GM12878 (cell line): ENCODE results near the gene RPL18. TPM values are rescaled to one million over a fixed set of nuclear protein-coding genes. Genes with fewer than 3 reads are reported as not detected.

Experiments used
- E4F1 ChIP-seq: fragments of 450-650 bp; IDR thresholded peaks from 2 replicates; pipeline ENCODE4 v1.6.1; 2018; ENCODE audit warnings: borderline replicate concordance, mild to moderate bottlenecking; ENCODE audit not compliant: partially characterized antibody
- EGR1 ChIP-seq, 2 experiments: IDR thresholded peaks; 1 replicate in 1 of 2; 2 replicates in 1 of 2; pipeline ENCODE4 v1.6.1; 2011 to 2012; ENCODE audit warnings: low read depth in 2 of 2, low read length in 2 of 2, borderline replicate concordance in 1 of 2, mild to moderate bottlenecking in 1 of 2, moderate library complexity in 1 of 2
- MLLT1 ChIP-seq: fragments of 450-650 bp; IDR thresholded peaks from 2 replicates; pipeline ENCODE4 v1.6.1; 2016; ENCODE audit warnings: mild to moderate bottlenecking
- MYC ChIP-seq: IDR thresholded peaks from 2 replicates; pipeline ENCODE4 v1.6.1; 2011; ENCODE audit warnings: mild to moderate bottlenecking, low read length, moderate library complexity, inconsistent platforms; ENCODE audit not compliant: insufficient read depth, insufficient replicate concordance, insufficient read length, severe bottlenecking
- NRF1 ChIP-seq: conservative IDR thresholded peaks from 2 replicates; pipeline ENCODE4 v1.6.1; 2011; ENCODE audit warnings: mild to moderate bottlenecking, low read depth, low read length, improper control_type of control experiment
- PKNOX1 ChIP-seq: fragments of 450-650 bp; IDR thresholded peaks from 2 replicates; pipeline ENCODE4 v1.6.1; 2016; ENCODE audit warnings: mild to moderate bottlenecking
- RELA ChIP-seq: fragments of 450-650 bp; IDR thresholded peaks from 2 replicates; pipeline ENCODE4 v1.8.0; 2014; ENCODE audit warnings: borderline replicate concordance; ENCODE audit not compliant: partially characterized antibody
- SPI1 ChIP-seq: IDR thresholded peaks from 2 replicates; pipeline ENCODE4 v1.6.1; 2011; ENCODE audit warnings: low read depth, mild to moderate bottlenecking, low read length, moderate library complexity, borderline replicate concordance; ENCODE audit not compliant: insufficient read depth
- SUPT20H ChIP-seq: IDR thresholded peaks from 2 replicates; pipeline ENCODE4 v1.6.1; 2011; ENCODE audit warnings: low read depth, mild to moderate bottlenecking, low read length, moderate library complexity, borderline replicate concordance; ENCODE audit not compliant: control insufficient read depth
- TAF1 ChIP-seq: IDR thresholded peaks from 2 replicates; pipeline ENCODE4 v1.6.1; 2011; ENCODE audit warnings: mild to moderate bottlenecking, low read depth, low read length, borderline replicate concordance
- TBL1XR1 ChIP-seq: IDR thresholded peaks from 2 replicates; pipeline ENCODE4 v1.6.1; 2012; ENCODE audit warnings: low read depth, low read length, improper control_type of control experiment
- TCF3 ChIP-seq: IDR thresholded peaks from 2 replicates; pipeline ENCODE4 v1.6.1; 2012; ENCODE audit warnings: low read depth, mild to moderate bottlenecking, low read length, borderline replicate concordance; ENCODE audit not compliant: insufficient read depth
- ZBTB33 ChIP-seq: fragments of 450-650 bp; IDR thresholded peaks from 2 replicates; pipeline ENCODE4 v1.6.1; 2017; ENCODE audit warnings: mild to moderate bottlenecking
- ZBTB40 ChIP-seq: fragments of 450-650 bp; IDR thresholded peaks from 2 replicates; pipeline ENCODE4 v1.6.1; 2016; ENCODE audit warnings: mild to moderate bottlenecking, moderate library complexity, borderline replicate concordance
- polyA plus RNA-seq, 11 experiments: library from polyadenylated mRNA; depleted of rRNA in 4 of 11; unstranded in 6 of 11; stranded (reverse) in 5 of 11; fragments of >200 nt; fragmentation: Nextera tagmentation in 4 of 11; fragmentation: Illumina TruSeq in 1 of 11; extraction: Ambion mirVana in 4 of 11; extraction: Trizol in 1 of 11; gene quantifications; 1 replicate in 1 of 11; 2 replicates in 10 of 11; pipeline versions ENCODE4 v1.2.1 to v1.2.3, GENCODE V29; 2011 to 2016; ENCODE audit warnings: inconsistent platforms in 2 of 11, missing spikeins in 2 of 11, low read depth in 1 of 11
- total RNA-seq, 4 experiments: library from RNA; depleted of rRNA in 3 of 4; stranded (reverse); fragments of >200 nt in 3 of 4; fragmentation: Illumina TruSeq in 1 of 4; extraction: Trizol in 1 of 4; gene quantifications; 2 replicates each; pipeline versions ENCODE4 v1.2.1 to v1.2.3, GENCODE V29; 2013 to 2021

Gene RPL18
- total and polyA plus RNA-seq, 10 of the 15 experiments (the other 5 are each of a cell fraction or from before 2014, with no cell fraction given), result 393 to 4,267 (median 2,019) TPM

GRCh38 chr19:48645620-48646000, 26.6 kb upstream of the RPL18 start (continued):
- TF ChIP-seq MLLT1 (0 out of 2 replicates have a peak, but pooled peaks have one; percentile 8), SUPT20H (no peak), SPI1 (0 out of 2 replicates have a peak, but pooled peaks have one; percentile 13), TBL1XR1 (no peak), TCF3 (no peak), EGR1 (IDR thresholded peaks at IDR 0.05; ENCODE audit: borderline replicate concordance in 1 of 2, low read depth in 2 of 2, low read length in 2 of 2) (no peak), ZBTB40 (no peak), ZBTB33 (no peak), NRF1 (no peak), E4F1 (peak; percentile 14), TAF1 (no peak), MYC (no peak), PKNOX1 (no peak), RELA (no peak)
